KMS-11 (cell line): Measurements from ENCODE around the gene CPSF4L.
A peak's percentile ranks its signal among the peaks of the same experiment; 100 is the strongest.

ENCODE experiments used
- H2AFZ ChIP-seq: fragments of 200-600 bp; sonication (generic); 2 replicates; pipeline ENCODE4 v1.6.1; 2016; ENCODE audit warnings: antibody characterized with exemption, mixed run types, low read depth
- H3K27ac ChIP-seq: fragments of 200-600 bp; sonication (generic); 2 replicates; pipeline ENCODE4 v1.6.1; 2016; ENCODE audit warnings: mild to moderate bottlenecking, mixed run types
- H3K27me3 ChIP-seq: fragments of 200-600 bp; sonication (generic); 2 replicates; pipeline ENCODE4 v1.6.1; 2017; ENCODE audit warnings: mild to moderate bottlenecking, low read depth, mixed run types, moderate library complexity; ENCODE audit not compliant: insufficient read depth
- H3K36me3 ChIP-seq: fragments of 200-600 bp; sonication (generic); 2 replicates; pipeline ENCODE4 v1.6.1; 2017; ENCODE audit warnings: mild to moderate bottlenecking, mixed run types; ENCODE audit not compliant: insufficient read depth
- H3K4me1 ChIP-seq: fragments of 200-600 bp; sonication (generic); 2 replicates; pipeline ENCODE4 v1.6.1; 2016; ENCODE audit warnings: mild to moderate bottlenecking, low read depth, mixed run types; ENCODE audit not compliant: poor library complexity, severe bottlenecking
- H3K4me2 ChIP-seq: fragments of 200-600 bp; sonication (generic); 2 replicates; pipeline ENCODE4 v1.7.0; 2016; ENCODE audit warnings: mild to moderate bottlenecking, mixed run types
- H3K4me3 ChIP-seq: fragments of 200-600 bp; sonication (generic); IDR thresholded peaks from 2 replicates; pipeline ENCODE4 v1.6.1; 2017; ENCODE audit warnings: low read depth, low read length, mixed read lengths; ENCODE audit not compliant: insufficient read depth
- H3K79me2 ChIP-seq: fragments of 200-600 bp; sonication (generic); 2 replicates; pipeline ENCODE4 v1.6.1; 2016; ENCODE audit warnings: low read depth, mixed run types; ENCODE audit not compliant: insufficient read depth
- H3K9ac ChIP-seq: fragments of 200-600 bp; sonication (generic); 2 replicates; pipeline ENCODE4 v1.6.1; 2016; ENCODE audit warnings: mild to moderate bottlenecking, mixed run types
- H4K20me1 ChIP-seq: fragments of 200-600 bp; sonication (generic); 2 replicates; pipeline ENCODE4 v1.6.1; 2016; ENCODE audit warnings: mild to moderate bottlenecking, mixed run types; ENCODE audit not compliant: insufficient read depth
- CTCF ChIP-seq: fragments of 200-600 bp; sonication (generic); conservative IDR thresholded peaks from 2 replicates; pipeline ENCODE4 v1.6.1; 2017; ENCODE audit warnings: low read depth, mild to moderate bottlenecking, antibody characterized with exemption, low read length, moderate library complexity, mixed read lengths

CPSF4L gene

GRCh38 chr17:73214008-73214407 is 47.7 kb downstream of the CPSF4L start:
- H3K4me2 ChIP-seq: 0 out of 2 replicates have a peak overlapping the region, but pooled peaks have one; percentile 3
- H3K4me3 ChIP-seq: no peak overlapping the region
- H3K27me3 ChIP-seq: no peaks in the 10 kb centered on the region
- no peak for TF ChIP-seq CTCF
- no peaks in the 10 kb centered on the region for H4K20me1 ChIP-seq
- 0 out of 2 replicates have a peak, but pooled peaks cover 6% of the 10 kb centered on the region for H3K36me3 ChIP-seq
- no peak overlapping the region; the same call in 1 of the 2 replicates for H3K27ac ChIP-seq
- no peak overlapping the region for H3K9ac ChIP-seq
- peaks cover 4% of the 10 kb centered on the region; the same call in 1 of the 2 replicates for H3K79me2 ChIP-seq
- H3K4me1 ChIP-seq: peaks cover 10% of the 10 kb centered on the region
- H2AFZ ChIP-seq: no peak overlapping the region

- peaks cover 4% of the 10 kb centered on the region; the same call in 1 of the 2 replicates for H3K79me2 ChIP-seq
- H3K4me2 ChIP-seq: no peak overlapping the region
Observed at GRCh38 chr17:73211745-73212144, 49.9 kb downstream of the CPSF4L start.

GRCh38 chr17:73210002-73210678 is 51.5 kb downstream of the CPSF4L start:
- no peak overlapping the region for H3K27ac ChIP-seq
- H3K4me1 ChIP-seq: peaks cover 10% of the 10 kb centered on the region
- no peak overlapping the region for H3K4me3 ChIP-seq
- H2AFZ ChIP-seq: no peak overlapping the region
- no peaks in the 10 kb centered on the region for H4K20me1 ChIP-seq
- H3K9ac ChIP-seq: no peak overlapping the region
- TF ChIP-seq CTCF: peak; percentile 61
- H3K36me3 ChIP-seq: peaks cover 3% of the 10 kb centered on the region; the same call in 1 of the 2 replicates
- no peak overlapping the region for H3K4me2 ChIP-seq
- H3K79me2 ChIP-seq: peaks cover 4% of the 10 kb centered on the region; the same call in 1 of the 2 replicates
- no peaks in the 10 kb centered on the region for H3K27me3 ChIP-seq

More at GRCh38 chr17:73211745-73212144, 49.9 kb downstream of the CPSF4L start:
- Histone ChIP-seq H4K20me1 (no peaks in the 10 kb centered on the region), H2AFZ (no peak overlapping the region), H3K27ac (no peak overlapping the region), H3K27me3 (no peaks in the 10 kb centered on the region), H3K4me1 (peaks cover 10% of the 10 kb centered on the region), H3K36me3 (peaks cover 3% of the 10 kb centered on the region; the same call in 1 of the 2 replicates), H3K4me3 (no peak overlapping the region), H3K9ac (no peak overlapping the region)
- TF ChIP-seq CTCF: no peak

GRCh38 chr17:73209436-73209835 is 52.2 kb downstream of the CPSF4L start:
- no peak overlapping the region for H3K9ac ChIP-seq
- H3K4me1 ChIP-seq: peaks cover 8% of the 10 kb centered on the region
- peaks cover 3% of the 10 kb centered on the region; the same call in 1 of the 2 replicates for H3K36me3 ChIP-seq
- H2AFZ ChIP-seq: no peak overlapping the region
- no peak for TF ChIP-seq CTCF
- no peak overlapping the region for H3K27ac ChIP-seq
- no peaks in the 10 kb centered on the region for H3K27me3 ChIP-seq
- H4K20me1 ChIP-seq: no peaks in the 10 kb centered on the region
- H3K79me2 ChIP-seq: peaks cover 4% of the 10 kb centered on the region; the same call in 1 of the 2 replicates
- no peak overlapping the region for H3K4me3 ChIP-seq
- no peak overlapping the region for H3K4me2 ChIP-seq
